ENCODE results near the gene ZNF563. TPM values are rescaled to one million over a fixed set of nuclear protein-coding genes. Genes with fewer than 3 reads are reported as not detected.
A peak's percentile ranks its signal among the peaks of the same experiment; 100 is the strongest.

The ZNF563 gene
- total and polyA plus RNA-seq, 2 donors from 2014 or later: 4.6 to 6.8 TPM

- DNase-seq (no peak), FAIRE-seq (no peak)
- Histone ChIP-seq H3K4me3 (ENCODE audit: low read length in 3 of 3) (no peak overlapping the region), H3K9me3 (ENCODE audit: control insufficient read depth in 2 of 3, insufficient read depth in 1 of 3, low read length in 3 of 3) (peaks cover 10 to 50% (median 20%) of the 10 kb centered on the region in 3 donors), H3K27me3 (ENCODE audit: control insufficient read depth, insufficient read depth, low read length) (no peaks in the 10 kb centered on the region), H3K36me3 (ENCODE audit: control insufficient read depth in 2 of 3, insufficient read depth in 3 of 3, low read length in 3 of 3) (peaks cover 8 to 29% (median 15%) of the 10 kb centered on the region in 3 donors), H3K4me1 (ENCODE audit: control insufficient read depth in 2 of 3, insufficient read depth in 2 of 3, low read depth in 1 of 3, low read length in 3 of 3) (peaks cover 0 to 2% (median 0%) of the 10 kb centered on the region in 3 donors), H3K9ac (ENCODE audit: low read length in 3 of 3) (no peak overlapping the region), H3K27ac (ENCODE audit: low read depth in 2 of 2, low read length in 2 of 2) (no peak overlapping the region)
- intact Hi-C loops (cut with DNase I): no loop called here
- no peak for TF ChIP-seq CTCF (IDR thresholded peaks at IDR 0.05; ENCODE audit: borderline replicate concordance, extremely low read depth, insufficient read depth)
These were observed 19.9 kb upstream of the ZNF563 start for GRCh38 chr19:12353375-12353774.

- Histone ChIP-seq H3K4me1 (ENCODE audit: control insufficient read depth in 2 of 3, insufficient read depth in 2 of 3, low read depth in 1 of 3, low read length in 3 of 3) (no peaks in the 10 kb centered on the region), H3K4me3 (ENCODE audit: low read length in 3 of 3) (peak overlapping the region in 1 of 3 donors; percentile 20), H3K36me3 (ENCODE audit: control insufficient read depth in 2 of 3, insufficient read depth in 3 of 3, low read length in 3 of 3) (peaks cover 8 to 29% (median 15%) of the 10 kb centered on the region in 3 donors), H3K9ac (ENCODE audit: low read length in 3 of 3) (no peak overlapping the region), H3K27ac (ENCODE audit: low read depth in 2 of 2, low read length in 2 of 2) (no peak overlapping the region), H3K27me3 (ENCODE audit: control insufficient read depth, insufficient read depth, low read length) (no peaks in the 10 kb centered on the region), H3K9me3 (ENCODE audit: control insufficient read depth in 2 of 3, insufficient read depth in 1 of 3, low read length in 3 of 3) (peaks cover 10 to 55% (median 20%) of the 10 kb centered on the region in 3 donors)
- TF ChIP-seq CTCF (IDR thresholded peaks at IDR 0.05; ENCODE audit: borderline replicate concordance, extremely low read depth, insufficient read depth): no peak
- intact Hi-C loops (cut with DNase I): no loop called here
- DNase-seq (no peak), FAIRE-seq (no peak)
These were observed 17.4 kb upstream of the ZNF563 start for GRCh38 chr19:12350890-12351197.

- DNase-seq (no peak), FAIRE-seq (no peak)
- no peak overlapping the region for H3K27ac ChIP-seq (ENCODE audit: low read depth in 2 of 2, low read length in 2 of 2)
- intact Hi-C loops (cut with DNase I): no loop called here
- H3K4me1 ChIP-seq (ENCODE audit: control insufficient read depth in 2 of 3, insufficient read depth in 2 of 3, low read depth in 1 of 3, low read length in 3 of 3): no peaks in the 10 kb centered on the region
- TF ChIP-seq CTCF (IDR thresholded peaks at IDR 0.05; ENCODE audit: borderline replicate concordance, extremely low read depth, insufficient read depth): no peak
- no peaks in the 10 kb centered on the region for H3K27me3 ChIP-seq (ENCODE audit: control insufficient read depth, insufficient read depth, low read length)
- H3K36me3 ChIP-seq (ENCODE audit: control insufficient read depth in 2 of 3, insufficient read depth in 3 of 3, low read length in 3 of 3): peaks cover 8 to 29% (median 15%) of the 10 kb centered on the region in 3 donors
- H3K4me3 ChIP-seq (ENCODE audit: low read length in 3 of 3): peak overlapping the region in 1 of 3 donors; percentile 20
- peaks cover 10 to 55% (median 20%) of the 10 kb centered on the region in 3 donors for H3K9me3 ChIP-seq (ENCODE audit: control insufficient read depth in 2 of 3, insufficient read depth in 1 of 3, low read length in 3 of 3)
- H3K9ac ChIP-seq (ENCODE audit: low read length in 3 of 3): no peak overlapping the region
These were observed 16.9 kb upstream of the ZNF563 start for GRCh38 chr19:12350185-12350889.
